K562 (cell line): ENCODE measurements around the gene AAGAB. TPM values are rescaled to one million over a fixed set of nuclear protein-coding genes. Genes with fewer than 3 reads are reported as not detected.
A peak's percentile ranks its signal among the peaks of the same experiment; 100 is the strongest.

Experiments used
- ATAC-seq: fragments of 200-7000 bp; cut with Tn5 transposase; 3 replicates; pipeline ENCODE4 v1.9.1; 2020; ENCODE audit warnings: moderate library complexity
- Bru-seq: library from RNA; stranded (reverse); fragments of 400-500 nt; gene quantifications from one replicate; lab custom pipeline; 2021; lab: Mats Ljungman, UMichigan
- BruChase-seq, 2 experiments: library from RNA; stranded (reverse); fragments of 400-500 nt; gene quantifications; one replicate each; lab custom pipeline; 2021; lab: Mats Ljungman, UMichigan
- BruUV-seq: library from RNA; stranded (reverse); fragments of 400-500 nt; replicated peaks from 2 replicates; lab custom pipeline; 2021; lab: Mats Ljungman, UMichigan
- CTCF ChIA-PET: fragments of 300-600 bp; formaldehyde crosslinking; extraction: SDS; loops from one replicate; lab custom pipeline; 2021; ENCODE audit warnings: low intra/inter-chr PET ratio; lab: Yijun Ruan, JAX
- POLR2A ChIA-PET: fragments of 300-600, 350-650 bp; sonication (Branson Sonifier 250); formaldehyde crosslinking; extraction: SDS; loops from one replicate; lab custom pipeline; 2021; ENCODE audit warnings: antibody characterized with exemption, inconsistent platforms; lab: Yijun Ruan, JAX
- DNase-seq, 4 experiments: peaks; one replicate each; pipeline versions ENCODE4 v3.0.0 to v3.0.0-alpha.2; 2011 to 2018; ENCODE audit warnings: low spot score in 3 of 4, mixed read lengths in 3 of 4; ENCODE audit errors: extremely low read depth in 1 of 4
- FAIRE-seq: peaks from 2 replicates; lab custom pipeline; 2011; peaks lifted over from hg19 to GRCh38; lab: Jason Lieb, UNC
- H2AFZ ChIP-seq: 2 replicates; pipeline ENCODE4 v1.6.0; 2011; ENCODE audit warnings: low read depth, low read length, control low read depth, inconsistent platforms
- H3K27ac ChIP-seq: fragments of 200-600 bp; 3 replicates; pipeline ENCODE4 v1.8.0; 2011; ENCODE audit warnings: low read depth, mild to moderate bottlenecking, control low read depth, inconsistent platforms, low read length, moderate library complexity, mixed read lengths; ENCODE audit errors: extremely low read depth
- H3K27me3 ChIP-seq, 2 experiments: fragments of 300-600 bp in 1 of 2; 2 replicates in 1 of 2; 3 replicates in 1 of 2; pipeline versions ENCODE4 v1.6.0 to v1.8.0; 2011; ENCODE audit warnings: inconsistent platforms in 2 of 2, low read length in 2 of 2, mild to moderate bottlenecking in 1 of 2, mixed read lengths in 1 of 2, moderate library complexity in 1 of 2; ENCODE audit not compliant: control insufficient read depth in 2 of 2, insufficient read depth in 2 of 2
- H3K36me3 ChIP-seq: fragments of 300-600 bp; 3 replicates; pipeline ENCODE4 v1.8.0; 2011; ENCODE audit warnings: mild to moderate bottlenecking, low read length, inconsistent platforms; ENCODE audit not compliant: control insufficient read depth, insufficient read depth
- H3K4me1 ChIP-seq, 2 experiments: fragments of 200-600 bp in 1 of 2; replicated peaks in 1 of 2; 2 replicates in 1 of 2; 3 replicates in 1 of 2; pipeline versions ENCODE4 v1.5.1 to v1.8.0; 2011; ENCODE audit warnings: inconsistent platforms in 2 of 2, low read length in 2 of 2, mild to moderate bottlenecking in 1 of 2, mixed read lengths in 1 of 2, moderate library complexity in 1 of 2; ENCODE audit not compliant: control insufficient read depth in 2 of 2, insufficient read depth in 2 of 2
- H3K4me2 ChIP-seq: 2 replicates; pipeline ENCODE4 v1.6.1; 2011; ENCODE audit warnings: low read length, control low read depth, inconsistent platforms, mixed read lengths; ENCODE audit not compliant: insufficient read depth
- H3K4me3 ChIP-seq: fragments of 200-600 bp; sonication (generic), shearing (Covaris generic); 2 replicates; pipeline ENCODE4 v1.5.1; 2016; ENCODE audit warnings: control low read depth, inconsistent platforms
- H3K79me2 ChIP-seq: fragments of 200-600 bp; 3 replicates; pipeline ENCODE4 v1.8.0; 2011; ENCODE audit warnings: low read length, inconsistent platforms; ENCODE audit not compliant: control insufficient read depth, insufficient read depth
- H3K9ac ChIP-seq, 2 experiments: 2 replicates each; pipeline versions ENCODE4 v1.6.0 to v1.6.1; 2011; ENCODE audit warnings: low read depth in 2 of 2, low read length in 2 of 2, control low read depth in 1 of 2, inconsistent platforms in 1 of 2, mild to moderate bottlenecking in 1 of 2, mixed read lengths in 1 of 2; ENCODE audit not compliant: insufficient read depth in 1 of 2
- H3K9me1 ChIP-seq: one replicate; pipeline ENCODE4 v1.6.0; 2011; ENCODE audit warnings: inconsistent platforms, mild to moderate bottlenecking, low read length, moderate library complexity; ENCODE audit not compliant: control insufficient read depth, insufficient read depth
- H3K9me3 ChIP-seq: replicated peaks from 2 replicates; pipeline ENCODE4 v1.5.1; 2011; ENCODE audit warnings: low read depth, low read length, inconsistent platforms; ENCODE audit not compliant: control insufficient read depth, insufficient read depth
- H4K20me1 ChIP-seq: replicated peaks from 2 replicates; pipeline ENCODE4 v1.6.1; 2011; ENCODE audit warnings: low read length, inconsistent platforms, mixed read lengths; ENCODE audit not compliant: control insufficient read depth, insufficient read depth
- ADNP ChIP-seq: fragments of 200-800 bp; sonication (Bioruptor generic); IDR thresholded peaks from 2 replicates; pipeline ENCODE4 v1.6.1; 2016; ENCODE audit warnings: missing genetic modification characterization, missing compliant biosample characterization
- IRF9 ChIP-seq: fragments of 450-650 bp; IDR thresholded peaks from 2 replicates; pipeline ENCODE4 v1.6.1; 2016; ENCODE audit warnings: missing biosample characterization, missing genetic modification characterization
- SMARCE1 ChIP-seq: fragments of 450-650 bp; IDR thresholded peaks from 2 replicates; pipeline ENCODE4 v1.7.1; 2016; ENCODE audit warnings: mild to moderate bottlenecking
- SNAPC5 ChIP-seq: fragments of 250-450 bp; sonication (Bioruptor Pico); IDR thresholded peaks from 2 replicates; pipeline ENCODE4 v1.8.0; 2021; ENCODE audit warnings: moderate library complexity, mild to moderate bottlenecking, inconsistent platforms
- ZNF124 ChIP-seq: sonication (generic); formaldehyde crosslinking; IDR thresholded peaks from 2 replicates; pipeline ENCODE4 v1.8.1; 2022; ENCODE audit warnings: missing genetic modification reagents
- WGBS: fragments of 100-300 bp; shearing (Covaris generic); methylation state at CpG from one replicate; pipeline ENCODE4 v1.1.6; 2016; ENCODE audit warnings: low coverage, mixed read lengths; ENCODE audit not compliant: insufficient coverage; ENCODE audit errors: missing lambda C conversion rate; 5-methylcytosine and 5-hydroxymethylcytosine counted together
- in situ Hi-C: fragments of 300-500 bp; cut with MboI; formaldehyde crosslinking; loops from 4 replicates; pipeline ENCODE4 v1.15.0; 2018; ENCODE audit warnings: inconsistent platforms, mixed read lengths
- intact Hi-C: fragments of 100-400 bp; cut with micrococcal nuclease; formaldehyde crosslinking; loops from 2 replicates; pipeline ENCODE4 v1.14.2; 2022
- long read RNA-seq, 3 experiments: library from polyadenylated mRNA in 2 of 3; library from RNA in 1 of 3; unstranded in 2 of 3; stranded (forward) in 1 of 3; transcript quantifications; one replicate each; pipeline ENCODE4 v2.0.0, GENCODE V29; 2019 to 2022
- polyA minus RNA-seq, 3 experiments: library from RNA; depleted of rRNA, polyadenylated mRNA; stranded (reverse); fragments of >200 nt; gene quantifications; 2 replicates each; pipeline ENCODE4 v1.2.3, GENCODE V29; 2011
- polyA plus RNA-seq, 8 experiments: library from polyadenylated mRNA; depleted of rRNA in 4 of 8; stranded (reverse) in 5 of 8; unstranded in 3 of 8; fragments of >200 nt; fragmentation: Nextera tagmentation in 2 of 8; fragmentation: Illumina TruSeq in 1 of 8; extraction: Ambion mirVana in 2 of 8; extraction: Trizol in 1 of 8; gene quantifications; 2 replicates each; pipeline versions ENCODE4 v1.2.1 to v1.2.3, GENCODE V29; 2011 to 2014; ENCODE audit warnings: inconsistent platforms in 1 of 8, missing spikeins in 1 of 8
- total RNA-seq, 7 experiments: library from RNA; depleted of rRNA in 6 of 7; stranded (reverse); fragments of >200 nt in 6 of 7; fragmentation: Illumina TruSeq in 2 of 7; extraction: Trizol in 2 of 7; gene quantifications; 2 replicates each; pipeline versions ENCODE4 v1.2.1 to v1.2.3, GENCODE V29; 2011 to 2021; ENCODE audit warnings: low replicate concordance in 1 of 7

Gene AAGAB, protein sequence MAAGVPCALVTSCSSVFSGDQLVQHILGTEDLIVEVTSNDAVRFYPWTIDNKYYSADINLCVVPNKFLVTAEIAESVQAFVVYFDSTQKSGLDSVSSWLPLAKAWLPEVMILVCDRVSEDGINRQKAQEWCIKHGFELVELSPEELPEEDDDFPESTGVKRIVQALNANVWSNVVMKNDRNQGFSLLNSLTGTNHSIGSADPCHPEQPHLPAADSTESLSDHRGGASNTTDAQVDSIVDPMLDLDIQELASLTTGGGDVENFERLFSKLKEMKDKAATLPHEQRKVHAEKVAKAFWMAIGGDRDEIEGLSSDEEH
- 33.5 and 35.6 TPM in 2 replicates for total RNA-seq (2011; cell fraction: chromatin; rRNA removed; ENCODE audit: low replicate concordance)
- 28.7 and 29.0 TPM in 2 replicates for total RNA-seq (2011; cell fraction: nucleolus; rRNA removed)
- total RNA-seq (2011; cell fraction: nucleoplasm; rRNA removed) = 29.0 and 42.4 TPM in 2 replicates
- total RNA-seq (2014; rRNA removed) (48.8 and 50.9 TPM in 2 replicates), total RNA-seq (2014; rRNA removed; fragmentation: Illumina TruSeq; extraction: Trizol) (68.8 and 79.5 TPM in 2 replicates), total RNA-seq (2015; rRNA removed; fragmentation: Illumina TruSeq; extraction: Trizol) (63.6 and 66.0 TPM in 2 replicates), total RNA-seq (2021) (55.9 and 58.6 TPM in 2 replicates), polyA plus RNA-seq (2011; rRNA removed) (54.0 and 86.3 TPM in 2 replicates), polyA plus RNA-seq (2014; fragmentation: Illumina TruSeq; extraction: Trizol) (55.5 and 58.3 TPM in 2 replicates), polyA plus RNA-seq (2014; fragmentation: Nextera tagmentation; extraction: Ambion mirVana) (100 to 1,000 TPM in 1 of 2 experiments, 10 to 100 TPM in 1; 17.8 to 109 TPM), polyA plus RNA-seq (2014; rRNA removed) (48.9 and 53.2 TPM in 2 replicates), polyA minus RNA-seq (2011; rRNA and poly(A)+ RNA removed) (132 and 155 TPM in 2 replicates), Bru-seq, nascent RNA (percentile 85 among the genes with signal in this experiment), BruChase-seq, experiment 1, labeled RNA remaining after a 2-hour chase (percentile 91 among the genes with signal in this experiment), BruChase-seq, experiment 2, labeled RNA remaining after a 6-hour chase (percentile 91 among the genes with signal in this experiment)
- polyA plus RNA-seq (2011; cell fraction: cytosol; rRNA removed) = 36.8 and 39.9 TPM in 2 replicates
- 20.6 and 25.8 TPM in 2 replicates for polyA plus RNA-seq (2011; cell fraction: nucleus; rRNA removed)
- polyA plus RNA-seq (2012) = 47.5 and 61.1 TPM in 2 replicates
- 30.4 and 36.5 TPM in 2 replicates for polyA minus RNA-seq (2011; cell fraction: cytosol; rRNA and poly(A)+ RNA removed)
- 42.8 and 47.0 TPM in 2 replicates for polyA minus RNA-seq (2011; cell fraction: nucleus; rRNA and poly(A)+ RNA removed)
- long read RNA-seq, experiment 1, transcript AAGAB-207 (10 exons, 2,251 nt) = minor isoform, 11 of 311 reads
- long read RNA-seq, experiment 1, transcript AAGAB-201 (10 exons, 2,841 nt) = major isoform, 241 of 311 reads
- long read RNA-seq, experiment 1, partial matches to known transcripts = 8 of 311 reads
- long read RNA-seq, experiment 1, other reads (novel, unspliced or antisense) = 51 of 311 reads
- long read RNA-seq, experiment 2, transcript AAGAB-201 (10 exons, 2,841 nt) = major isoform, 36 of 77 reads
- long read RNA-seq, experiment 2, partial matches to known transcripts = 6 of 77 reads
- long read RNA-seq, experiment 2, other reads (novel, unspliced or antisense) = 32 of 77 reads
- long read RNA-seq, experiment 3, transcript AAGAB-201 (10 exons, 2,841 nt) = major isoform, 71 of 88 reads
- long read RNA-seq, experiment 3, transcript AAGAB-207 (10 exons, 2,251 nt) = minor isoform, 5 of 88 reads
- long read RNA-seq, experiment 3, partial matches to known transcripts = 1 of 88 reads
- long read RNA-seq, experiment 3, other reads (novel, unspliced or antisense) = 11 of 88 reads

DNA sequence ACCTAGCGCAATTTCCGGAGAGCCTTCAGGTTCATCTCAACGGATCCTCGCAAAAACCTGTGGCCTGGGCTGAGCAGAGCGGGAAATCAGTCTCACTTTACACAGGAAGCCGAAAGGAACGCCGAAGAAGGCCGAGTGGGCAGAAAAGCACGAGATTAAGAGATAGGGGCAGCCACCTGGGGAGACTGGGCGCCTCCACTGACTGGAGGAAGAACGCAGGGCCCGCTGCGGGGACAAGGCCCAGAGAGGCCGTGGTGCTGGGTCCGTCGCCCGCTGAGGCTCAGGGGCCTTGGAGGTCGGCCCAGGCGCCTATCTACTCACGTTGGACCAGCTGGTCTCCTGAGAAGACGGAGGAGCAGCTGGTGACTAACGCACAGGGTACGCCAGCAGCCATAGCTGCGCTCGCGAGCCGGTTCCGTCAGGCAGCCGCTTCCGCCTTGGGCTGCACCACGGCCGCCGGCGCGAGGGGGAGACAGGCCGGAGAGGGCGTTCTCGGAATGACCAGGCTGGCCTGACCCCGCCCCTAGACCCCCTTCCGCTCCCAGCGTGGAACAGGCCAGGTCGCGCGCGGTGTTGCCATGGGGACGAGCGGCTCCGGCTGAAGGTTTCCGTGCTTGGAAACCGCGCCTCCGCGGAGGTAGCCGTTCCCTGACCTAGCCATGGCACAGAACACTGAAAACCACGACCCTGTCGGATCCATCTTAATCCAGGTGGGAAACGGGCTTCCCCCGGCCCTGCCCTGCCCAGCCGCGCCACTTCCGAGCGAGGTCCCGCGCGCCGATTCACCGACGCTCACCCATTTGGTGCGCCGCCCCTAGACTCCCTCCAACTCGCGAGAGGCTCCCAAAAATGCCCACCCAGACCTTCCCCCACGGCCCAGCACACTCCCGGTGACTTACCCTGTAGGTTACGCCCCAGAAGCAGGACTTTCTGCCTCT lies at the start of gene AAGAB, which contains the start of gene IQCH:
Gene AAGAB (minus strand): TSS at position 424 of the 938 bp plus-strand sequence. CDS start 30 bp downstream, at position 394.
Gene IQCH (plus strand): TSS at position 549 of the 938 bp plus-strand sequence. CDS start 111 bp downstream, at position 660.
- intact Hi-C loops = loop anchor here (5.0 kb wide), 1 partner anchor 187 kb away; the partner anchor contains the start of gene SMAD3
- H3K9ac ChIP-seq = peak within 1 kb of the TSS; percentile 90 to 98
- H3K4me3 ChIP-seq = peak within 1 kb of the TSS; percentile 81
- H2AFZ ChIP-seq = peak within 1 kb of the TSS; percentile 79
- H3K79me2 ChIP-seq = peaks cover 47% of the 10 kb centered on the region
- no peaks in the 10 kb centered on the region for H4K20me1 ChIP-seq
- peak; percentile 95 for ATAC-seq
- no peaks in the 10 kb centered on the region for H3K27me3 ChIP-seq
- FAIRE-seq = peak; percentile 95
- no peaks in the 10 kb centered on the region for H3K9me3 ChIP-seq
- peak within 1 kb of the TSS; percentile 78 for H3K4me2 ChIP-seq
- POLR2A ChIA-PET = interaction anchor here (0.6 to 1.5 kb wide), 10 partner anchors 14 to 1231 kb away, joined by 3 to 5 read pairs (median 3); no protein-coding TSS in a partner anchor
- no peaks in the 10 kb centered on the region for H3K9me1 ChIP-seq
- peak; percentile 97 for DNase-seq
- under 1% methylated on average over 70 of the region's 76 CpGs for WGBS
- in situ Hi-C loops = no loop called here
- BruUV-seq = no TSS peak
- CTCF ChIA-PET = no interaction called here
- H3K27ac ChIP-seq = peak within 1 kb of the TSS; percentile 96
- peaks cover 11 to 19% of the 10 kb centered on the region in 2 experiments; a peak in 4 of 5 replicates for H3K4me1 ChIP-seq
- H3K36me3 ChIP-seq = peaks cover 10% of the 10 kb centered on the region; the same call in 2 of the 3 replicates
- TF ChIP-seq ADNP (tag) (no peak), ZNF124 (CRISPR knock-in tag) (no peak), IRF9 (tag) (no peak), SMARCE1 (peak; percentile 34), SNAPC5 (CRISPR knock-in tag) (no peak)
